IMR-90 (cell line): Measurements from ENCODE around the gene ACYP1. TPM values are rescaled to one million over a fixed set of nuclear protein-coding genes. Genes with fewer than 3 reads are reported as not detected.
A peak's percentile ranks its signal among the peaks of the same experiment; 100 is the strongest.

Source experiments
- ATAC-seq: fragments of 200-7000 bp; cut with Tn5 transposase; 2 replicates; pipeline ENCODE4 v1.9.1; 2020; ENCODE audit warnings: low read depth, mild to moderate bottlenecking, moderate library complexity
- BruUV-seq: library from RNA; stranded (reverse); fragments of 400-500 nt; replicated peaks from 2 replicates; lab custom pipeline; 2021; lab: Mats Ljungman, UMichigan
- CTCF ChIA-PET: fragments of 300-600 bp; formaldehyde crosslinking; extraction: SDS; loops from one replicate; lab custom pipeline; 2021; ENCODE audit warnings: antibody characterized with exemption; lab: Yijun Ruan, JAX
- POLR2A ChIA-PET: fragments of 300-600 bp; sonication (Branson Sonifier 250); formaldehyde crosslinking; loops from one replicate; lab custom pipeline; 2022; ENCODE audit warnings: antibody characterized with exemption; ENCODE audit not compliant: unreplicated experiment; lab: Charles Lee
- DNase-seq: peaks from one replicate; pipeline ENCODE4 v3.0.0; 2013
- H2AFZ ChIP-seq: replicated peaks from 2 replicates; pipeline ENCODE3; 2013; ENCODE audit warnings: low read length, mild to moderate bottlenecking; ENCODE audit not compliant: poor library complexity
- H2AK5ac ChIP-seq: 2 replicates; pipeline ENCODE4 v1.6.1; 2013; ENCODE audit warnings: low read depth, low read length, inconsistent platforms
- H2AK9ac ChIP-seq: replicated peaks from 2 replicates; pipeline ENCODE3; 2013; ENCODE audit warnings: mild to moderate bottlenecking, low read depth, low read length, moderate library complexity; ENCODE audit not compliant: poor library complexity
- H2BK120ac ChIP-seq: 2 replicates; pipeline ENCODE4 v1.6.1; 2013; ENCODE audit warnings: low read depth, low read length, inconsistent platforms
- H2BK15ac ChIP-seq: 3 replicates; pipeline ENCODE4 v1.6.1; 2013; ENCODE audit warnings: low read depth, low read length, inconsistent platforms
- H2BK20ac ChIP-seq: 2 replicates; pipeline ENCODE4 v1.6.1; 2013; ENCODE audit warnings: low read depth, mild to moderate bottlenecking, inconsistent platforms, low read length, moderate library complexity
- H2BK5ac ChIP-seq: 2 replicates; pipeline ENCODE4 v1.6.1; 2013; ENCODE audit warnings: mild to moderate bottlenecking, low read depth, low read length, inconsistent platforms; ENCODE audit not compliant: poor library complexity, severe bottlenecking
- H3K14ac ChIP-seq: replicated peaks from 2 replicates; pipeline ENCODE4 v1.6.1; 2013; ENCODE audit warnings: low read depth, low read length, inconsistent platforms
- H3K18ac ChIP-seq: 2 replicates; pipeline ENCODE4 v1.6.1; 2013; ENCODE audit warnings: low read depth, low read length, control low read depth
- H3K23ac ChIP-seq: 2 replicates; pipeline ENCODE4 v1.6.1; 2013; ENCODE audit warnings: low read depth, low read length, inconsistent platforms
- H3K27ac ChIP-seq: 2 replicates; pipeline ENCODE4 v1.5.1; 2013; ENCODE audit warnings: mild to moderate bottlenecking, control low read depth, low read length; ENCODE audit not compliant: insufficient read depth
- H3K27me3 ChIP-seq: 2 replicates; pipeline ENCODE4 v1.6.1; 2013; ENCODE audit warnings: low read length; ENCODE audit not compliant: control insufficient read depth, insufficient read depth
- H3K36me3 ChIP-seq: 2 replicates; pipeline ENCODE4 v1.6.1; 2013; ENCODE audit warnings: low read length, mixed read lengths; ENCODE audit not compliant: control insufficient read depth, insufficient read depth
- H3K4ac ChIP-seq: 2 replicates; pipeline ENCODE4 v1.6.1; 2013; ENCODE audit warnings: low read depth, low read length, inconsistent platforms
- H3K4me1 ChIP-seq: 2 replicates; pipeline ENCODE4 v1.6.1; 2013; ENCODE audit warnings: low read length, mixed read lengths; ENCODE audit not compliant: control insufficient read depth, insufficient read depth
- H3K4me2 ChIP-seq: 2 replicates; pipeline ENCODE4 v1.6.1; 2013; ENCODE audit warnings: low read depth, mild to moderate bottlenecking, control low read depth, low read length, moderate library complexity
- H3K4me3 ChIP-seq: 2 replicates; pipeline ENCODE4 v1.5.1; 2013; ENCODE audit warnings: low read depth, mild to moderate bottlenecking, control low read depth, low read length, moderate library complexity; ENCODE audit not compliant: insufficient read depth
- H3K56ac ChIP-seq: 2 replicates; pipeline ENCODE4 v1.6.1; 2013; ENCODE audit warnings: low read length, inconsistent platforms; ENCODE audit not compliant: insufficient read depth; ENCODE audit errors: extremely low read depth
- H3K79me1 ChIP-seq, 2 experiments: 2 replicates each; pipeline ENCODE4 v1.6.1; 2013; ENCODE audit warnings: low read length in 2 of 2, inconsistent platforms in 1 of 2, low read depth in 1 of 2
- H3K9ac ChIP-seq: 2 replicates; pipeline ENCODE4 v1.6.1; 2013; ENCODE audit warnings: low read depth, low read length, control low read depth
- H3K9me1 ChIP-seq: 2 replicates; pipeline ENCODE4 v1.6.1; 2013; ENCODE audit warnings: low read length, inconsistent platforms; ENCODE audit not compliant: insufficient read depth
- H3K9me3 ChIP-seq: 2 replicates; pipeline ENCODE4 v1.6.1; 2013; ENCODE audit warnings: low read length; ENCODE audit not compliant: control insufficient read depth, insufficient read depth
- H4K20me1 ChIP-seq: 2 replicates; pipeline ENCODE4 v1.6.1; 2013; ENCODE audit warnings: low read length, inconsistent platforms; ENCODE audit not compliant: insufficient read depth
- H4K5ac ChIP-seq: 2 replicates; pipeline ENCODE4 v1.6.1; 2013; ENCODE audit warnings: mild to moderate bottlenecking, low read depth, low read length, control low read depth
- H4K8ac ChIP-seq, 2 experiments: 2 replicates each; pipeline ENCODE4 v1.6.1; 2013; ENCODE audit warnings: low read depth in 2 of 2, low read length in 2 of 2, control low read depth in 1 of 2, inconsistent platforms in 1 of 2
- H4K91ac ChIP-seq: 2 replicates; pipeline ENCODE4 v1.6.1; 2013; ENCODE audit warnings: low read depth, low read length, inconsistent platforms; ENCODE audit not compliant: insufficient read depth
- BHLHE40 ChIP-seq: fragments of 150-350 bp; IDR thresholded peaks from 2 replicates; pipeline ENCODE4 v1.6.1; 2016; ENCODE audit warnings: mild to moderate bottlenecking, low read depth, low read length
- FOS ChIP-seq: fragments of 150-350 bp; IDR thresholded peaks from 2 replicates; pipeline ENCODE4 v1.6.1; 2016; ENCODE audit warnings: low read depth, low read length
- MAFK ChIP-seq: IDR thresholded peaks from 2 replicates; pipeline ENCODE4 v1.6.1; 2012; ENCODE audit warnings: low read depth, low read length, improper control_type of control experiment
- MAZ ChIP-seq: IDR thresholded peaks from 2 replicates; pipeline ENCODE4 v1.6.1; 2012; ENCODE audit warnings: low read depth, mild to moderate bottlenecking, low read length, improper control_type of control experiment, moderate library complexity, borderline replicate concordance
- MXI1 ChIP-seq: IDR thresholded peaks from 2 replicates; pipeline ENCODE4 v1.6.1; 2012; ENCODE audit warnings: low read depth, mild to moderate bottlenecking, low read length, moderate library complexity, borderline replicate concordance
- NFE2L2 ChIP-seq: fragments of 150-350 bp; IDR thresholded peaks from 2 replicates; pipeline ENCODE4 v1.6.1; 2016; ENCODE audit warnings: low read depth, mild to moderate bottlenecking, low read length
- POLR2A ChIP-seq: IDR thresholded peaks from 2 replicates; pipeline ENCODE4 v1.6.1; 2012; ENCODE audit warnings: mild to moderate bottlenecking, low read depth, low read length
- RAD21 ChIP-seq: IDR thresholded peaks from 2 replicates; pipeline ENCODE4 v1.6.1; 2012; ENCODE audit warnings: low read length, improper control_type of control experiment
- RCOR1 ChIP-seq: IDR thresholded peaks from 2 replicates; pipeline ENCODE4 v1.6.1; 2012; ENCODE audit warnings: mild to moderate bottlenecking, low read length, improper control_type of control experiment; ENCODE audit not compliant: insufficient replicate concordance
- RFX5 ChIP-seq: IDR thresholded peaks from 2 replicates; pipeline ENCODE4 v1.8.0; 2012; ENCODE audit warnings: low read depth, mild to moderate bottlenecking, low read length, moderate library complexity
- SMC3 ChIP-seq: fragments of 150-350 bp; IDR thresholded peaks from 2 replicates; pipeline ENCODE4 v1.6.1; 2016; ENCODE audit warnings: low read depth, mild to moderate bottlenecking, antibody characterized with exemption, low read length, moderate library complexity
- WGBS, 2 experiments: methylation state at CpG; one replicate each; pipeline versions ENCODE4 v1.1.5 to v1.1.7; 2013; ENCODE audit warnings: missing lambda C conversion rate in 2 of 2; ENCODE audit not compliant: insufficient read length in 1 of 2; ENCODE audit errors: extremely low coverage in 2 of 2; 5-methylcytosine and 5-hydroxymethylcytosine counted together
- dilution Hi-C: fragments of 300-500 bp; cut with HindIII; formaldehyde crosslinking; loops from one replicate; pipeline ENCODE4 v1.14.3; 2018; ENCODE audit warnings: low sequenced_read_pairs; ENCODE audit not compliant: unreplicated experiment
- in situ Hi-C: fragments of 300-500 bp; cut with MboI; formaldehyde crosslinking; loops from 3 replicates; pipeline ENCODE4 v1.14.3; 2019; ENCODE audit warnings: low sequenced_read_pairs, inconsistent platforms, mixed read lengths
- intact Hi-C: fragments of 100-400 bp; cut with micrococcal nuclease; formaldehyde crosslinking; loops from 2 replicates; pipeline ENCODE4 v1.10.0; 2022
- polyA plus RNA-seq, 3 experiments: library from polyadenylated mRNA; depleted of rRNA; stranded (reverse); fragments of >200 nt; gene quantifications; 2 replicates each; pipeline ENCODE4 v1.2.3, GENCODE V29; 2012; ENCODE audit warnings: low replicate concordance in 1 of 3
- total RNA-seq: library from RNA; depleted of rRNA; stranded (reverse); fragments of >200 nt; gene quantifications from 2 replicates; pipeline ENCODE4 v1.2.3, GENCODE V29; 2012
- TF ChIP-seq, protein P1 (sequence below): fragments of 150-350 bp; IDR thresholded peaks from 2 replicates; pipeline ENCODE4 v1.6.1; 2016; ENCODE audit warnings: low read depth, mild to moderate bottlenecking, low read length, moderate library complexity, borderline replicate concordance
- TF ChIP-seq, protein P2 (sequence below): fragments of 150-350 bp; IDR thresholded peaks from 2 replicates; pipeline ENCODE4 v1.6.1; 2017; ENCODE audit warnings: mild to moderate bottlenecking, antibody characterized with exemption, low read length, low read depth

Gene ACYP1
- total and polyA plus RNA-seq, 2 of the 4 experiments (the other 2 are of a cell fraction): 4.1 to 24.0 TPM

DNA sequence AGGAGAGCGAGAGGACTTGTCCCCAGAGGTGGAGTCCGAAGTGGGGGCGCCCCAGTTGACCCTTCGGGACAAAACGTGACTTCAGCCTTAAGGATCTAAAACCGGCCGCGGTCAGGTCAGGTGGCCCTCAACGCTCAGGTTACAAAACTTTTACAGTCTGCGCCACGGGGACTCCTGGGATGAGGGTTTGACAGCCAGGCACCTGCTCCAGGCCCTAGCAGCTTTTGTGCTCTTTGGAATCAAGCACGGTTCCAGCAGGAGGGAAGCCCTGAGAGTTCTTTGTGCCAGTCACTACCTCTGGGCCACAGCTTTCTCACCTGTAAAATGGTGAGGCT, 6.0 kb upstream of the ACYP1 start:
- TF ChIP-seq MAFK (no peak), NFE2L2 (no peak), SMC3 (no peak), POLR2A (no peak), FOS (no peak), RAD21 (no peak), BHLHE40 (no peak), RCOR1 (no peak), RFX5 (no peak), MAZ (no peak), MXI1 (no peak)
- TF ChIP-seq, protein P1, sequence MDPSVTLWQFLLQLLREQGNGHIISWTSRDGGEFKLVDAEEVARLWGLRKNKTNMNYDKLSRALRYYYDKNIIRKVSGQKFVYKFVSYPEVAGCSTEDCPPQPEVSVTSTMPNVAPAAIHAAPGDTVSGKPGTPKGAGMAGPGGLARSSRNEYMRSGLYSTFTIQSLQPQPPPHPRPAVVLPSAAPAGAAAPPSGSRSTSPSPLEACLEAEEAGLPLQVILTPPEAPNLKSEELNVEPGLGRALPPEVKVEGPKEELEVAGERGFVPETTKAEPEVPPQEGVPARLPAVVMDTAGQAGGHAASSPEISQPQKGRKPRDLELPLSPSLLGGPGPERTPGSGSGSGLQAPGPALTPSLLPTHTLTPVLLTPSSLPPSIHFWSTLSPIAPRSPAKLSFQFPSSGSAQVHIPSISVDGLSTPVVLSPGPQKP: no peak
- TF ChIP-seq, protein P2, sequence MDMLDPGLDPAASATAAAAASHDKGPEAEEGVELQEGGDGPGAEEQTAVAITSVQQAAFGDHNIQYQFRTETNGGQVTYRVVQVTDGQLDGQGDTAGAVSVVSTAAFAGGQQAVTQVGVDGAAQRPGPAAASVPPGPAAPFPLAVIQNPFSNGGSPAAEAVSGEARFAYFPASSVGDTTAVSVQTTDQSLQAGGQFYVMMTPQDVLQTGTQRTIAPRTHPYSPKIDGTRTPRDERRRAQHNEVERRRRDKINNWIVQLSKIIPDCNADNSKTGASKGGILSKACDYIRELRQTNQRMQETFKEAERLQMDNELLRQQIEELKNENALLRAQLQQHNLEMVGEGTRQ: no peak
- dilution Hi-C loops (no loop called here), in situ Hi-C loops (no loop called here), intact Hi-C loops (loop anchor here (5.0 kb wide), 1 partner anchor 127 kb away; no protein-coding TSS in a partner anchor)
- Histone ChIP-seq H4K5ac (peak overlapping the region; percentile 33; the same call in 1 of the 2 replicates), H3K4me3 (peak overlapping the region; percentile 52; the same call in 1 of the 2 replicates), H2AK9ac (peak overlapping the region; percentile 28), H3K27ac (peak overlapping the region; percentile 18; the same call in 1 of the 2 replicates), H2AFZ (peak overlapping the region; percentile 89), H3K56ac (no peak overlapping the region; the same call in 1 of the 2 replicates), H3K18ac (no peak overlapping the region), H2BK15ac (no peak overlapping the region), H2BK20ac (no peak overlapping the region), H3K36me3 (no peaks in the 10 kb centered on the region), H4K20me1 (no peaks in the 10 kb centered on the region), H2AK5ac (peak overlapping the region; percentile 48; the same call in 1 of the 2 replicates), H3K79me1 (0 out of 4 replicates have a peak, but pooled peaks cover 0 to 8% of the 10 kb centered on the region in 2 experiments), H3K9me1 (no peaks in the 10 kb centered on the region), H2BK5ac (no peak overlapping the region), H3K14ac (0 out of 2 replicates have a peak overlapping the region, but pooled peaks have one; percentile 11), H3K23ac (no peak overlapping the region), H3K4me1 (peaks cover 2% of the 10 kb centered on the region; the same call in 1 of the 2 replicates), H4K8ac (peak overlapping the region; percentile 76 to 89), H3K4ac (peak overlapping the region; percentile 32), H2BK120ac (0 out of 2 replicates have a peak overlapping the region, but pooled peaks have one; percentile 7), H3K9me3 (no peaks in the 10 kb centered on the region), H3K9ac (peak overlapping the region; percentile 32; the same call in 1 of the 2 replicates), H3K4me2 (peak overlapping the region; percentile 78), H3K27me3 (no peaks in the 10 kb centered on the region), H4K91ac (no peak overlapping the region; the same call in 1 of the 2 replicates)
- 26% methylated on average over 7 of the region's 12 CpGs; no CpG with 5 or more reads in 1 of the 2 experiments for WGBS, 2 experiments
- no TSS peak for BruUV-seq
- ATAC-seq (no peak), DNase-seq (no peak)
- POLR2A ChIA-PET: interaction anchor here (0.5 to 0.8 kb wide), 3 partner anchors 10 to 1106 kb away, joined by 3 to 4 read pairs (median 3); no protein-coding TSS in a partner anchor
- CTCF ChIA-PET: interaction anchor here (0.9 kb wide), 1 partner anchor 18 kb away, joined by 3 read pairs; no protein-coding TSS in a partner anchor
